ENCODE data around the gene CDK13. TPM values are rescaled to one million over a fixed set of nuclear protein-coding genes. Genes with fewer than 3 reads are reported as not detected.

Gene CDK13
- total and polyA plus RNA-seq, 9 of the 15 experiments (the other 6 are each of a cell fraction or from before 2014, with no cell fraction given): 9.8 to 46.1 (median 32.4) TPM

DNA sequence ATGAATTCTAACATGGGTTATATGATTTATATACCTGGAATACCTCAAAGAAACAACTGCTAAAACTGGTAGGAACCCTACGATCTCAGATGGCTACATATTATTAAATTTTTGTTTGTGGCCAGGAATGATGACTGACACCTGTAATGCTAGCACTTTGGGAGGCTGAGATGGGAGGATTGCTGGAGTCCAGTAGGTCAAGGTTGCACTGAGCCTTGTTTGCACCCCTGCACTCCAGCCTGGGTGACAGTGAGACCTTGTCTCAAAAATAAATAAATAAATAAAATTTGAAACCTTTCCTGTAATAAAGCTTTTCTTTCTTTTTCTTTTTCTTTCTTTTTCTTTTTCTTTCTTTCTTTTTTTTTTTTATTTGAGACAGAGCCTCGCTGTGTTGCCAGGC is 123.2 kb downstream of the CDK13 start:
- H3K9me3 ChIP-seq (replicated peaks; ENCODE audit: control insufficient read depth, insufficient read depth, low read depth, low read length): no peaks in the 10 kb centered on the region
- no peaks in the 10 kb centered on the region for H3K79me2 ChIP-seq (ENCODE audit: control insufficient read depth, insufficient read depth, low read length)
- no peaks in the 10 kb centered on the region for H4K20me1 ChIP-seq (replicated peaks; ENCODE audit: control insufficient read depth, insufficient read depth, low read length)
- WGBS (ENCODE audit: insufficient coverage, low coverage, missing lambda C conversion rate): 94% methylated on average over 2 of the region's 2 CpGs
- no peak overlapping the region for H2AFZ ChIP-seq (ENCODE audit: low read depth, low read length)
- H3K4me2 ChIP-seq (ENCODE audit: insufficient read depth, low read length): no peak overlapping the region
- H3K36me3 ChIP-seq (ENCODE audit: control insufficient read depth, insufficient read depth, low read length): peaks cover 2% of the 10 kb centered on the region; the same call in 1 of the 3 replicates
- no peaks in the 10 kb centered on the region; a peak in 1 of 5 replicates for H3K4me1 ChIP-seq (replicated peaks in 1 of 2; ENCODE audit: control insufficient read depth in 2 of 2, insufficient read depth in 2 of 2, low read length in 2 of 2)
- BruUV-seq (replicated peaks): no TSS peak
- in situ Hi-C loops (cut with MboI): no loop called here
- H3K9me1 ChIP-seq (ENCODE audit: control insufficient read depth, insufficient read depth, low read length): no peaks in the 10 kb centered on the region
- no peak overlapping the region for H3K9ac ChIP-seq (ENCODE audit: insufficient read depth in 1 of 2, low read depth in 2 of 2, low read length in 2 of 2)
- ChIA-PET POLR2A (no interaction called here), CTCF (ENCODE audit: low intra/inter-chr PET ratio) (no interaction called here)
- no peaks in the 10 kb centered on the region for H3K27me3 ChIP-seq (ENCODE audit: control insufficient read depth in 2 of 2, insufficient read depth in 2 of 2, low read length in 2 of 2)
- ATAC-seq: no peak
- no peak for FAIRE-seq
- no peak overlapping the region for H3K4me3 ChIP-seq
- intact Hi-C loops (cut with micrococcal nuclease): no loop called here
- TF ChIP-seq GABPB2 (CRISPR knock-in tag; conservative IDR thresholded peaks at IDR 0.05): no peak
- no peak for TF ChIP-seq TBL1XR1 (IDR thresholded peaks at IDR 0.05; ENCODE audit: low read length in 2 of 2)
- TF ChIP-seq, protein P1, sequence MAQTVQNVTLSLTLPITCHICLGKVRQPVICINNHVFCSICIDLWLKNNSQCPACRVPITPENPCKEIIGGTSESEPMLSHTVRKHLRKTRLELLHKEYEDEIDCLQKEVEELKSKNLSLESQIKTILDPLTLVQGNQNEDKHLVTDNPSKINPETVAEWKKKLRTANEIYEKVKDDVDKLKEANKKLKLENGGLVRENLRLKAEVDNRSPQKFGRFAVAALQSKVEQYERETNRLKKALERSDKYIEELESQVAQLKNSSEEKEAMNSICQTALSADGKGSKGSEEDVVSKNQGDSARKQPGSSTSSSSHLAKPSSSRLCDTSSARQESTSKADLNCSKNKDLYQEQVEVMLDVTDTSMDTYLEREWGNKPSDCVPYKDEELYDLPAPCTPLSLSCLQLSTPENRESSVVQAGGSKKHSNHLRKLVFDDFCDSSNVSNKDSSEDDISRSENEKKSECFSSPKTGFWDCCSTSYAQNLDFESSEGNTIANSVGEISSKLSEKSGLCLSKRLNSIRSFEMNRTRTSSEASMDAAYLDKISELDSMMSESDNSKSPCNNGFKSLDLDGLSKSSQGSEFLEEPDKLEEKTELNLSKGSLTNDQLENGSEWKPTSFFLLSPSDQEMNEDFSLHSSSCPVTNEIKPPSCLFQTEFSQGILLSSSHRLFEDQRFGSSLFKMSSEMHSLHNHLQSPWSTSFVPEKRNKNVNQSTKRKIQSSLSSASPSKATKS (CRISPR knock-in tag; IDR thresholded peaks at IDR 0.05): no peak
- no peak for TF ChIP-seq ZNF277 (CRISPR knock-in tag; IDR thresholded peaks at IDR 0.05; ENCODE audit: borderline replicate concordance)
- no peak for TF ChIP-seq NR3C1 (CRISPR knock-in tag; IDR thresholded peaks at IDR 0.05)
- no peak for TF ChIP-seq HDAC3 (IDR thresholded peaks at IDR 0.05; ENCODE audit: borderline replicate concordance, partially characterized antibody)
- no peak for TF ChIP-seq RBM22 (IDR thresholded peaks at IDR 0.05; ENCODE audit: low read depth, low read length, poor library complexity, severe bottlenecking)
- TF ChIP-seq SIN3B (IDR thresholded peaks at IDR 0.05; ENCODE audit: low read depth): no peak
- TF ChIP-seq LARP7 (IDR thresholded peaks at IDR 0.05): no peak
- no peak for TF ChIP-seq ETS2 (tag; IDR thresholded peaks at IDR 0.05; ENCODE audit: borderline replicate concordance, poor library complexity, severe bottlenecking)
- TF ChIP-seq CREBBP (IDR thresholded peaks at IDR 0.05; ENCODE audit: low read depth, low read length): no peak
- TF ChIP-seq MTF1 (CRISPR knock-in tag; IDR thresholded peaks at IDR 0.05; ENCODE audit: borderline replicate concordance): no peak
- no peak for TF ChIP-seq PHB (CRISPR knock-in tag; IDR thresholded peaks at IDR 0.05)
- TF ChIP-seq E2F3 (CRISPR knock-in tag; IDR thresholded peaks at IDR 0.05): no peak
- no peak for TF ChIP-seq DLX4 (CRISPR knock-in tag; IDR thresholded peaks at IDR 0.05)
- H3K27ac ChIP-seq (ENCODE audit: extremely low read depth, low read depth, low read length): no peak overlapping the region
- DNase-seq (ENCODE audit: extremely low read depth in 1 of 4, low spot score in 3 of 4): no peak
